Activated CD8-positive, alpha-beta memory T cell treated with anti-CD3 and anti-CD28 coated beads for 1 hour (primary cell): Measurements from ENCODE around the gene RNF183.
"Not testable (repeated sequence)": the region's sequence is repeated elsewhere in the genome, so short reads cannot be mapped to it uniquely, and the experiment has no call there.

Experiments
- DNase-seq, 2 donors: peaks; one replicate each; pipeline ENCODE4 v3.0.0-alpha.2; 2020; ENCODE audit warnings: low read depth in 1 of 2; ENCODE audit errors: extremely low read depth in 1 of 2

RNF183 gene

GRCh38 chr9:113275157-113276131, 27.7 kb downstream of the RNF183 start, which contains the start of the genes CDC26 and PRPF4:
CDC26 (minus strand) TSS chr9:113275572; CDS start chr9:113272507, 3,065 bp downstream.
PRPF4 (plus strand) TSS chr9:113275658; CDS start chr9:113275744, 86 bp downstream.
- DNase-seq = peak; percentile 91 to 92

DNA sequence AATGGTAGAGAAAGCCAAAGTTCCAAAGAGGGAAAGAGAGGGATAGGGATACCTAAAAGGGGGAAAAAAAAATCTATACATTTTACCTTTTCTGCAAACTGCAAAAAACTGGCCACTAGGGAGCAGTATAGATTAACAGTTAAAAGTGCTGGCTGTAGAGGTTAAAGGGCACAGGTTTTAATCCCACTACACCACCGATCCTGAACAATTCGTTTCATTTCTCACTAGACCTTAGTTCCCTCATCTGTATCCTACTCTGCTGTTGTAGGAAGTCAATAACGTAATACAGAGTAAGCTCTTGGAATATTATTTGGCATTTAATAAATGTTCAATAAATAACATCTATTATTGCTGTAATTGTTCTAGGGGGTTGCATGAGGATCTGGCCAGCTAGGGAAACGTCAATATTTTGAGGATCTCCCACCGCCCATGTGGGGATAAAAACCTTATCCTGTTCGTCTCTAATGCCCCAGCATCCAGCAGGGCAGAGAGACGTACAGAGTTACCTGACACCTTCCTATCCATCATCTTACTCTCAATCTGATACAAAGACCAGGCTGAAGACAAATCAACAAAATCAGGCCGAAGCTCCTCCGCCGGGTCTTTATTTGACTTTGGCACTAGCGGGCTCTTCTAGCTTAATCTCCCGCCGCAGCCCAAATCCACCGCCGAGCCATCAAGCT, 28.6 kb downstream of the RNF183 start:
- no peak for DNase-seq

- DNase-seq = no peak
These were observed 33.3 kb downstream of the RNF183 start for GRCh38 chr9:113269871-113270270.

DNA sequence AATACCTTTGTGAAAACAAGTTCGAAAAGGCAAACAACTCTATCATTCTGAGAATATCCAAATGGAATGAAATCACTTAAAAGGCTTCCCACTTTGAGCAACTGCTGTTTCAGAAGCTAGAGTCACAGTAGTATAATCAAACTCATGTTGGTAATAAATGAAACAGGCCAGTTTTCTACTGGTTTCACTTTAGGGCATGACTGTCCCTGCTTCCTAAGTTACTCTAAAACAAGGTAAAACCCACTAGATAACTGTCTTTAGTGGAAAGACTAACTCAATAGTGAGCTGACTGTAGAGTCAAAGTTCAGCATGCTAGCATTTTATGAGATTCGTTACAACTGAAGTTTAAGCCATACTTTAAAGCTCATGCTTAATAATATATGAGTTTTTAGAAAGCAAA, 33.8 kb downstream of the RNF183 start:
- DNase-seq = no peak

- no peak for DNase-seq
These were observed 35.1 kb downstream of the RNF183 start for GRCh38 chr9:113267911-113268566.

GRCh38 chr9:113266174-113266573, 37.0 kb downstream of the RNF183 start:
- DNase-seq = no peak

DNA sequence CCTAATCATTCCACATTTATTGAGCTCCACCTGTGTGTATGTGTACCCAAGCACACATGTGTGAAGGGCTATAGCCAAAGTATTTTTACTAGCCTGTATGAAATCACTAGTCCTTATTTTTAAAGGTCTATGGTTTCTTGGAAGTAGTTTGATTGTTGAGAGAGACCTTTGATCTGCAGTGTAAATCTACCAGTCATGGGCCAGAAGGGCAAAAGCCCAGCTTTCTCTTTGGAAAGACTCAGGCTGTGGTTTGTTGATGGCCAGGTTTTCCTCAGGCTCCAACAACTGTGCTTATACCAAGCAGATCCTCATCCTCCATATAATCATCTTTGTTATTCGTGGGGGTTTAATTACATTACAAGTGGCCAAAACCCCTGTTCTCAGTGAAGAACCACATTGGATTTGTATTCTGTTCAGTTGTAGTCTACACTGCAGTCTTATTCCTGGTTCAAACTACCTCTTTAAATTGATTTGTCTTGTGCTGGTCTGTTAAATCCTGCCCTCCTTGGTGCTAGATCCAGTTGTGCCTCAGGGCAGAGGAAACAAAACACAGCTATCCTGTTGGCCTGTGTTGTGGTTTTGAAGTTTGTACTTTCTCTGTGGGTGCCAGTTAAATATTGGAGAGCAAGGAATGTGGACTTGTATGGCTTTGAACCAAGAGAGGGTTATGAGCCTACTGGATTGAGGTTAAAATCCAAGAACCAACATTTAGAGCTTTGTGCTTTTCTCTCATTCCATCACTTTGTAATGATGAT, 41.1 kb downstream of the RNF183 start:
- no peak for DNase-seq

DNA sequence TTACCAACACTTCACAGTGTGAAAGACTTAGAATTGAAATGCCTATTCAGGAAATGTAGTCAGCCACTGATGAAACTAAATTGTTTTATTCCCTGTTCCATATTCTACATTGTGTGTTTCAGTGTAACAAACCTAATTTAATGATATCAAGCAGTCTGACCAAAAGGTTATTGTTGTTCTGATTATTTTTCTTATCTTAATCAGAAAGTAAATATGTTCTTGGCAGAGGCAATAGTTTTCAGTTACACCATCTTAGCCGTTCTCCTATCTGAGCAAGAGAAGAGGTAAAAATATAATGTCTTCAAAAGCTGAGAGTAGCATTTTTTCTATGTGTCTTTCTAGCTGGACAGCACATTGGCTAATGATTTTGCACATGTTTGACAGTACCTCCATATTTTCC, 44.9 kb downstream of the RNF183 start:
- no peak for DNase-seq

DNA sequence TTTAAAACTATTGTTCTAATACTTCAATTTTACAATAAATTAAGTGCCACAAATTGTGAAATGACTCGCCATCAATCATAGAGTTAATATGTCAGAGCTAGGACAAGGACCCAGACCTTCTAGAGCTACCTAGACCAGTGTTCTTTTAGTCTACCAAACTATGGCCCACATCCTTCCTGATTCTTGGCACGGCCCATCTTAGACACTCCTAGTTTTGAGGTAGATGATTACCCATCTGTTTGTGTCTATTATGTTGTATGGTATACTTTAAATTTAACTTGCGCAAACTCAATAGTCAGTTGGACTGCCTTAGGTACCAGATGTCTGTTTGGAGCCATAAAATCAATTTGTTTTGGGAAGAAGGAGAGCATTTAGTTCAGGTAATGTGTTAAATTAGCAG, 45.3 kb downstream of the RNF183 start:
- DNase-seq = no peak

- DNase-seq = no peak
These were observed 47.7 kb downstream of the RNF183 start for GRCh38 chr9:113255438-113255837.

DNA sequence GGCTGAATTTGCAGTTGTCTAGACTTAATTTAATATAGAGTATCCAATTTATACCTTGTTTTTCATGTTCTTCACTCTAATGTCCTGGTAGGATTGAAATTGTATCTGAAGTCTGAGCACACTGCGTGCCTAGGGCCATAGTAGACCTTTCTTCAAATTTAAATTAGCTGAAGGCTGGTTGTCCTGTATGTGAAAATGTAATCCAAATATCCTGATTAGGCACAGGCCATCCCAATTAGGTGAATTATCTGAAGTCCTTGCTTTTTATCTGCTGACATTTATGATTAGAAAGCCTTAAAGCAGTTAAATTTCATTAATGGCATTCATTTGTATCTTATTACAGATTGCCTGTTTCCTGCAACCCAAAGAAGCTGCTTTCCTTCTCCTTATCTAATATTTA, 48.2 kb downstream of the RNF183 start:
- no peak for DNase-seq

- DNase-seq = no peak
These were observed 52.4 kb downstream of the RNF183 start for GRCh38 chr9:113250807-113251206.

DNA sequence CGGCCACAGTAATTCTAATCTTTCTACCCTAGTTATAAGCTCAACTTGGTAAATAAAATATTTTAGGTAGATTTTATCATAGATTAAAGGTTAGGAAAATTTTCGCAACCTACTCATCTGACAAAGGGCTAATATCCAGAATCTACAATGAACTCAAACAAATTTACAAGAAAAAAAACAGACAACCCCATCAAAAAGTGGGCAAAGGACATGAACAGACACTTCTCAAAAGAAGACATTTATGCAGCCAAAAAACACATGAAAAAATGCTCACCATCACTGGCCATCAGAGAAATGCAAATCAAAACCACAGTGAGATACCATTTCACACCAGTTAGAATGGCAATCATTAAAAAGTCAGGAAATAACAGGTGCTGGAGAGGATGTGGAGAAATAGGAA, 53.5 kb downstream of the RNF183 start:
- DNase-seq = not testable (repeated sequence)

- DNase-seq = no peak
These were observed 55.5 kb downstream of the RNF183 start for GRCh38 chr9:113247640-113248039.
